NCI-H2227 (cell line): Measurements from ENCODE around the gene KCNMA1.

Experiments
- DNase-seq: peaks from one replicate; lab custom pipeline; 2025; ENCODE audit not compliant: unreplicated experiment; lab: John Stamatoyannopoulos, UW

KCNMA1 gene

GRCh38 chr10:76899490-76899889 lies 738.1 kb downstream of the KCNMA1 start:
- no peak for DNase-seq

- no peak for DNase-seq
Observed at GRCh38 chr10:76892766-76893479, 744.7 kb downstream of the KCNMA1 start.

- DNase-seq = no peak
Observed at GRCh38 chr10:76887223-76888010, 750.2 kb downstream of the KCNMA1 start.

GRCh38 chr10:76885816-76886215 lies 751.8 kb downstream of the KCNMA1 start:
- no peak for DNase-seq

GRCh38 chr10:76884673-76885275 lies 752.8 kb downstream of the KCNMA1 start:
- no peak for DNase-seq

GRCh38 chr10:76883596-76883995 lies 754.0 kb downstream of the KCNMA1 start:
- no peak for DNase-seq

GRCh38 chr10:76882796-76883195 lies 754.8 kb downstream of the KCNMA1 start:
- no peak for DNase-seq

GRCh38 chr10:76882245-76882644 lies 755.4 kb downstream of the KCNMA1 start:
- DNase-seq = no peak

- DNase-seq = no peak
Observed at GRCh38 chr10:76881477-76882220, 756.0 kb downstream of the KCNMA1 start.

- DNase-seq = no peak
Observed at GRCh38 chr10:76880931-76881330, 756.7 kb downstream of the KCNMA1 start.

- no peak for DNase-seq
Observed at GRCh38 chr10:76879116-76879913, 758.3 kb downstream of the KCNMA1 start.

- no peak for DNase-seq
Observed at GRCh38 chr10:76878514-76878913, 759.1 kb downstream of the KCNMA1 start.

GRCh38 chr10:76874896-76875295 lies 762.7 kb downstream of the KCNMA1 start:
- no peak for DNase-seq

GRCh38 chr10:76874176-76874575 lies 763.4 kb downstream of the KCNMA1 start:
- DNase-seq = no peak

- no peak for DNase-seq
Observed at GRCh38 chr10:76871697-76872295, 765.8 kb downstream of the KCNMA1 start.

GRCh38 chr10:76869931-76870330 lies 767.7 kb downstream of the KCNMA1 start:
- no peak for DNase-seq

GRCh38 chr10:76868098-76868977 lies 769.3 kb downstream of the KCNMA1 start:
- DNase-seq = no peak

- no peak for DNase-seq
Observed at GRCh38 chr10:76866841-76867586, 770.6 kb downstream of the KCNMA1 start.
